Endothelial cell of umbilical vein (primary cell): ENCODE results near the gene EXOC6. TPM values are rescaled to one million over a fixed set of nuclear protein-coding genes. Genes with fewer than 3 reads are reported as not detected.
"Not testable (repeated sequence)": the region's sequence is repeated elsewhere in the genome, so short reads cannot be mapped to it uniquely, and the experiment has no call there.

Experiments used
- BruUV-seq: library from RNA; stranded (reverse); fragments of 400-500 nt; replicated peaks from 2 replicates; lab custom pipeline; 2021; lab: Mats Ljungman, UMichigan
- CTCF ChIA-PET: fragments of 300-600, 350-600 bp; sonication (Branson Sonifier 250); formaldehyde crosslinking; loops from one replicate; lab custom pipeline; 2021; ENCODE audit warnings: antibody characterized with exemption, inconsistent platforms; lab: Charles Lee
- POLR2A ChIA-PET: fragments of 300-600, 350-600 bp; sonication (Branson Sonifier 250); formaldehyde crosslinking; loops from one replicate; lab custom pipeline; 2021; ENCODE audit warnings: antibody characterized with exemption, inconsistent platforms; lab: Charles Lee
- DNase-seq: peaks from one replicate; pipeline ENCODE4 v3.0.0-alpha.2; 2011; ENCODE audit warnings: low read depth, low spot score
- FAIRE-seq: peaks from 2 replicates; lab custom pipeline; 2011; peaks lifted over from hg19 to GRCh38; lab: Jason Lieb, UNC
- H2AFZ ChIP-seq: 2 replicates; pipeline ENCODE4 v1.6.0; 2012; ENCODE audit warnings: low read depth, low read length, control low read depth, inconsistent platforms
- H3K27ac ChIP-seq: 2 replicates; pipeline ENCODE4 v1.5.1; 2011; ENCODE audit warnings: low read depth, mild to moderate bottlenecking, control low read depth, low read length, moderate library complexity; ENCODE audit not compliant: insufficient read depth
- H3K27me3 ChIP-seq, 2 experiments: 2 replicates each; pipeline versions ENCODE4 v1.6.0 to v1.6.1; 2011; ENCODE audit warnings: low read length in 2 of 2, mixed read lengths in 1 of 2; ENCODE audit not compliant: control insufficient read depth in 2 of 2, insufficient read depth in 2 of 2
- H3K36me3 ChIP-seq, 2 experiments: 2 replicates in 1 of 2; 3 replicates in 1 of 2; pipeline ENCODE4 v1.5.1; 2011; ENCODE audit warnings: low read length in 2 of 2, mild to moderate bottlenecking in 1 of 2, moderate library complexity in 1 of 2; ENCODE audit not compliant: control insufficient read depth in 2 of 2, insufficient read depth in 2 of 2; ENCODE audit errors: extremely low read depth in 1 of 2
- H3K4me1 ChIP-seq: 3 replicates; pipeline ENCODE4 v1.5.1; 2011; ENCODE audit warnings: mild to moderate bottlenecking, low read length; ENCODE audit not compliant: control insufficient read depth, insufficient read depth; ENCODE audit errors: extremely low read depth
- H3K4me2 ChIP-seq: 2 replicates; pipeline ENCODE4 v1.6.1; 2011; ENCODE audit warnings: low read length, control low read depth, mixed read lengths; ENCODE audit not compliant: insufficient read depth
- H3K4me3 ChIP-seq, 3 experiments: fragments of 200-600 bp in 1 of 3; sonication (generic), shearing (Covaris generic) in 1 of 3; replicated peaks in 1 of 3; 2 replicates each; pipeline ENCODE4 v1.5.1; 2011 to 2016; ENCODE audit warnings: control low read depth in 3 of 3, low read length in 3 of 3, mild to moderate bottlenecking in 2 of 3, inconsistent platforms in 1 of 3, low read depth in 1 of 3, moderate library complexity in 1 of 3; ENCODE audit not compliant: insufficient read depth in 1 of 3
- H3K79me2 ChIP-seq: 2 replicates; pipeline ENCODE4 v1.6.0; 2012; ENCODE audit warnings: low read length, inconsistent platforms; ENCODE audit not compliant: control insufficient read depth, insufficient read depth
- H3K9ac ChIP-seq: replicated peaks from 2 replicates; pipeline ENCODE3; 2011; ENCODE audit warnings: low read length, control low read depth; ENCODE audit not compliant: insufficient read depth; ENCODE audit errors: extremely low read depth
- H3K9me1 ChIP-seq: replicated peaks from 3 replicates; pipeline ENCODE4 v1.6.0; 2011; ENCODE audit warnings: mild to moderate bottlenecking, low read length; ENCODE audit not compliant: control insufficient read depth, insufficient read depth; ENCODE audit errors: extremely low read depth
- H3K9me3 ChIP-seq: replicated peaks from 2 replicates; pipeline ENCODE4 v1.5.1; 2012; ENCODE audit warnings: low read length, inconsistent platforms; ENCODE audit not compliant: control insufficient read depth, insufficient read depth
- H4K20me1 ChIP-seq: replicated peaks from 2 replicates; pipeline ENCODE3; 2011; ENCODE audit warnings: mild to moderate bottlenecking, low read length; ENCODE audit not compliant: control insufficient read depth, insufficient read depth; ENCODE audit errors: extremely low read depth
- EZH2 ChIP-seq: IDR thresholded peaks from 2 replicates; pipeline ENCODE4 v1.6.1; 2012; ENCODE audit warnings: borderline replicate concordance, low read depth, mild to moderate bottlenecking, moderate library complexity, low read length, inconsistent platforms; ENCODE audit not compliant: severe bottlenecking
- GATA2 ChIP-seq: IDR thresholded peaks from 2 replicates; pipeline ENCODE4 v1.7.0; 2011; ENCODE audit warnings: low read depth, mild to moderate bottlenecking, moderate library complexity, mixed read lengths, low read length; ENCODE audit not compliant: insufficient read length, insufficient read depth
- JUN ChIP-seq: IDR thresholded peaks from 2 replicates; pipeline ENCODE4 v1.6.1; 2011; ENCODE audit warnings: borderline replicate concordance, low read depth; ENCODE audit not compliant: insufficient read length, insufficient read depth
- dilution Hi-C: fragments of 300-500 bp; cut with MboI; formaldehyde crosslinking; loops from one replicate; pipeline ENCODE4 v1.15.0; 2019; ENCODE audit warnings: low sequenced_read_pairs; ENCODE audit not compliant: extremely low pct_ligation_motif_present
- intact Hi-C: fragments of 100-400 bp; cut with micrococcal nuclease; formaldehyde crosslinking; loops from one replicate; pipeline ENCODE4 v1.10.0; 2022
- polyA plus RNA-seq, 4 experiments: library from polyadenylated mRNA; depleted of rRNA in 3 of 4; stranded (reverse) in 3 of 4; unstranded in 1 of 4; fragments of >200 nt; gene quantifications; 2 replicates each; pipeline versions ENCODE4 v1.2.1 to v1.2.3, GENCODE V29; 2011 to 2012; ENCODE audit warnings: missing spikeins in 1 of 4
- total RNA-seq: library from RNA; stranded (reverse); gene quantifications from 2 replicates; pipeline ENCODE4 v1.2.3, GENCODE V29; 2021
- TF ChIP-seq, protein P1 (sequence below), 2 donors: IDR thresholded peaks; 1 replicate in 1 of 2; 2 replicates in 1 of 2; pipeline ENCODE4 v1.5.1; 2011; ENCODE audit warnings: low read length in 2 of 2, mild to moderate bottlenecking in 2 of 2, moderate library complexity in 2 of 2, control low read depth in 1 of 2, inconsistent platforms in 1 of 2, low read depth in 1 of 2; ENCODE audit not compliant: insufficient read depth in 1 of 2; ENCODE audit errors: extremely low read depth in 1 of 2
- TF ChIP-seq, protein P2 (sequence below): IDR thresholded peaks from 2 replicates; pipeline ENCODE4 v1.6.1; 2011; ENCODE audit not compliant: insufficient read depth, insufficient read length

EXOC6 gene
- total and polyA plus RNA-seq, 2 donors (not counting 3 experiments of a cell fraction or from before 2014, with no cell fraction given), result 72.6 to 108 TPM

DNA sequence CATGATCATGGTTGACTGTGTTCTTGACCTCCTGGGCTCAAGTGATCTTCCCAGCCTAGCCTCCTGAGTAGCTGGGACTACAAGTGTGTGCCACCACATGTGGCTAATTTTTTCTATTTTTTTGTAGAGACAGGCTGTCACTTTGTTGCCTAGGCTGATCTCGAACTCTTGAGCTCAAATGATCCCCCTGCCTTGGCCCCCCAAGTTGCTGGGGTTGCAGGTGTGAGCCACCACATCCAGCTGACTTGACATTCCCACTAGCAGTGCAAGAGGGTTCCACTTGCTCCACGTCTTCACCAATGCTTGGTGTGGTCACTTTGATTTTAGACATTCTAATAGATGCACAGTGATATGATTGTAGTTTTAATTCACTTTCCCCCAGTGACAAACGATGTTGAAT is 250.5 kb downstream of the EXOC6 start:
- TF ChIP-seq, protein P1, sequence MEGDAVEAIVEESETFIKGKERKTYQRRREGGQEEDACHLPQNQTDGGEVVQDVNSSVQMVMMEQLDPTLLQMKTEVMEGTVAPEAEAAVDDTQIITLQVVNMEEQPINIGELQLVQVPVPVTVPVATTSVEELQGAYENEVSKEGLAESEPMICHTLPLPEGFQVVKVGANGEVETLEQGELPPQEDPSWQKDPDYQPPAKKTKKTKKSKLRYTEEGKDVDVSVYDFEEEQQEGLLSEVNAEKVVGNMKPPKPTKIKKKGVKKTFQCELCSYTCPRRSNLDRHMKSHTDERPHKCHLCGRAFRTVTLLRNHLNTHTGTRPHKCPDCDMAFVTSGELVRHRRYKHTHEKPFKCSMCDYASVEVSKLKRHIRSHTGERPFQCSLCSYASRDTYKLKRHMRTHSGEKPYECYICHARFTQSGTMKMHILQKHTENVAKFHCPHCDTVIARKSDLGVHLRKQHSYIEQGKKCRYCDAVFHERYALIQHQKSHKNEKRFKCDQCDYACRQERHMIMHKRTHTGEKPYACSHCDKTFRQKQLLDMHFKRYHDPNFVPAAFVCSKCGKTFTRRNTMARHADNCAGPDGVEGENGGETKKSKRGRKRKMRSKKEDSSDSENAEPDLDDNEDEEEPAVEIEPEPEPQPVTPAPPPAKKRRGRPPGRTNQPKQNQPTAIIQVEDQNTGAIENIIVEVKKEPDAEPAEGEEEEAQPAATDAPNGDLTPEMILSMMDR (IDR thresholded peaks at IDR 0.05; ENCODE audit: extremely low read depth in 1 of 2, insufficient read depth in 1 of 2, low read depth in 1 of 2, low read length in 2 of 2), result no peak
- TF ChIP-seq, protein P2, sequence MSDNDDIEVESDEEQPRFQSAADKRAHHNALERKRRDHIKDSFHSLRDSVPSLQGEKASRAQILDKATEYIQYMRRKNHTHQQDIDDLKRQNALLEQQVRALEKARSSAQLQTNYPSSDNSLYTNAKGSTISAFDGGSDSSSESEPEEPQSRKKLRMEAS, result no peak
- TF ChIP-seq EZH2, result no peak
- FAIRE-seq (no peak), DNase-seq (no peak)
- H3K27me3 ChIP-seq, result peaks cover 0 to 2% of the 10 kb centered on the region in 2 experiments
- H3K9me1 ChIP-seq, result no peaks in the 10 kb centered on the region
- H3K79me2 ChIP-seq, result no peaks in the 10 kb centered on the region
- ChIA-PET CTCF (interaction anchor here (1.0 to 1.5 kb wide), 3 partner anchors 11 to 181 kb away, joined by 3 to 4 read pairs (median 3); no protein-coding TSS in a partner anchor), POLR2A (no interaction called here)
- H3K36me3 ChIP-seq, result no peaks in the 10 kb centered on the region
- dilution Hi-C loops, result no loop called here
- H3K4me1 ChIP-seq, result no peaks in the 10 kb centered on the region
- intact Hi-C loops, result no loop called here
- H3K9me3 ChIP-seq, result no peaks in the 10 kb centered on the region
- H3K27ac ChIP-seq, result no peak overlapping the region
- no peak overlapping the region for H2AFZ ChIP-seq
- H3K9ac ChIP-seq, result no peak overlapping the region
- H4K20me1 ChIP-seq, result no peaks in the 10 kb centered on the region
- no TSS peak for BruUV-seq
- H3K4me2 ChIP-seq, result no peak overlapping the region
- H3K4me3 ChIP-seq, result no peak overlapping the region

DNA sequence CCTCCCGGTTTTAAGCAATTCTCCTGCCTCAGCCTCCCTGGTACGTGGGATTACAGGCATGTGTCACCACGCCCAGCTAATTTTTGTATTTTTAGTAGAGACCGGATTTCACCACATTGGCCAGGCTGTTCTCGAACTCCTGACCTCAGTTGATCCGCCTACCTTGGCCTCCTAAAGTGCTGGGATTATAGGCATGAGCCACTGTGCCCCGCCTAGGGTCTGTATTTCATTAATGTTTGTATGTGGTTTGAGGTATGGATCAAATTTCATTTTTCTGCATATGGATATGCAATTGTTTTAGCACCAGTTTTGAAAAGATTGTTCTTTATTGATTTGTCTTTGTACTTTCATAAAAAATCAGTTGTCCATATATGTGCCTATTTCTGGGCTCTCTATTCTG is 251.3 kb downstream of the EXOC6 start:
- ChIA-PET POLR2A (no interaction called here), CTCF (interaction anchor here (1.0 to 1.5 kb wide), 2 partner anchors 16 to 180 kb away, joined by 3 to 4 read pairs; no protein-coding TSS in a partner anchor)
- Histone ChIP-seq H3K9ac (no peak overlapping the region), H3K9me1 (no peaks in the 10 kb centered on the region), H3K79me2 (no peaks in the 10 kb centered on the region), H3K4me1 (no peaks in the 10 kb centered on the region), H3K36me3 (no peaks in the 10 kb centered on the region), H2AFZ (no peak overlapping the region), H4K20me1 (no peaks in the 10 kb centered on the region), H3K27me3 (peaks cover 0 to 2% of the 10 kb centered on the region in 2 experiments), H3K4me3 (no peak overlapping the region), H3K4me2 (no peak overlapping the region), H3K9me3 (no peaks in the 10 kb centered on the region), H3K27ac (no peak overlapping the region)
- intact Hi-C loops (no loop called here), dilution Hi-C loops (loop anchor here (25.0 kb wide), 1 partner anchor 188 kb away; no protein-coding TSS in a partner anchor)
- no TSS peak for BruUV-seq
- TF ChIP-seq JUN (no peak), GATA2 (no peak)
- DNase-seq (no peak), FAIRE-seq (no peak)

DNA sequence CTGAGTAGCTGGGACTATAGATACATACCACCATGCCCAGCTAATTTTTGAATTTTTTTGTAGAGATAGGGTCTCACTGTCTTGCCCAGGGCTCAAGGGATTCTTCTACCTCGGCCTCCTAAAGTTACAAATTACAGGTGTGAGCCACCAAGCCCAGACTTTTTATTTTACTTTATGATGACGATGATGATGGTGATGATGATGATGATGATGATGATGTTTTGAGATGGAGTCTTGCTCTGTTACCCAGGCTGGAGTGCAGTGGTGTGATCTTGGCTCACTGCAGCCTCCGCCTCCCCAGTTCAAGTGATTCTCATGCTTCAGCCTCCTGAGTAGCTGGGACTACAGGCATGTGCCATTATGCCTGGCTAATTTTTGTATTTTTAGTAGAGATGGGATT is 252.8 kb downstream of the EXOC6 start:
- H3K36me3 ChIP-seq, H3K9me3 ChIP-seq, H3K4me3 ChIP-seq, H2AFZ ChIP-seq, H3K4me1 ChIP-seq, H3K79me2 ChIP-seq, H4K20me1 ChIP-seq, DNase-seq, FAIRE-seq, H3K27me3 ChIP-seq, BruUV-seq, H3K9ac ChIP-seq, H3K4me2 ChIP-seq, H3K27ac ChIP-seq, H3K9me1 ChIP-seq, intact Hi-C loops, POLR2A ChIA-PET: not testable (repeated sequence)
- CTCF ChIA-PET, result interaction anchor here (1.1 to 1.3 kb wide), 2 partner anchors 13 to 21 kb away, joined by 4 read pairs; no protein-coding TSS in a partner anchor
- dilution Hi-C loops, result loop anchor here (25.0 kb wide), 1 partner anchor 186 kb away; no protein-coding TSS in a partner anchor
